Measurements from ENCODE around the gene ADH1B.
"Not testable (repeated sequence)": the region's sequence is repeated elsewhere in the genome, so short reads cannot be mapped to it uniquely, and the experiment has no call there.

The ADH1B gene

GRCh38 chr4:99317811-99318210 lies 3.4 kb downstream of the ADH1B start:
- not testable (repeated sequence) for DNase-seq

- no peak for DNase-seq
Measured at GRCh38 chr4:99317354-99317753, 3.8 kb downstream of the ADH1B start.

DNA sequence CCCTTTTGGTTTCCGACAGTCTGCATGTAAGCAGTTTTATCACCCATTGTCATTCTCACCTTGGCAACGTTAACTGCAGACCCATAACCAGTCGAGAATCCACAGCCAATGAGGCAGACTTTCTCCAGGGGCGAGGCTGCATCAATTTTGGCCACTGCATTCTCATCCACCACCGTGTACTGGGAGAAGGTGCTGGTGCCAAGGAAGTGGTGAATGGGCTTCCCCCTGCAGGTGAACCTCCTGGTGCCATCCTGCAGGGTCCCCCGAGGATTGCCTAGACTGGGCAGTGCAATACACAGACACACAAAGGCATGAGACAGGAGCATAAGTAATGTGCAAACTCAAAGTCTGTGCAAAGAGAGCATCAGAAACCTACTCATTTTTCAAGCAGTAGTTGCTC lies 5.4 kb downstream of the ADH1B start:
- no peak for DNase-seq

DNA sequence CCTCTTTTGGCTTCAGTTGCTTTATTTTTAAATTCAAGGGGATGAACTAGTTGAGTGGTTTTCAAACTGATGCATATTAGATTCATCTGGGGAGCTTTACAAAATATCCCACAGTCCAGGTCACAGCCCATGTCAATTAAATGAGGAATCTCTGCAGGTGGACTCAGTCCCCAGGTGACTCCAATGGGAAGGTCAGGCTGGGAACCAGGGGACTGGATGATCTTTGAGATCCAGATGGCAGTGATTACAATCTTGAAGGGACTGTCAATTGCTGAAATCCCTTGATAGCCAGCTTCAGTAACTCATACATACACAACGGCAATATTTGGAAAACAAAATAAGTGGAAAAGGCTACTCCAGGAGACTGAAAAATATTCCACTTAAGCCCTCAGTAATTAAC lies 7.0 kb downstream of the ADH1B start:
- no peak for DNase-seq

DNA sequence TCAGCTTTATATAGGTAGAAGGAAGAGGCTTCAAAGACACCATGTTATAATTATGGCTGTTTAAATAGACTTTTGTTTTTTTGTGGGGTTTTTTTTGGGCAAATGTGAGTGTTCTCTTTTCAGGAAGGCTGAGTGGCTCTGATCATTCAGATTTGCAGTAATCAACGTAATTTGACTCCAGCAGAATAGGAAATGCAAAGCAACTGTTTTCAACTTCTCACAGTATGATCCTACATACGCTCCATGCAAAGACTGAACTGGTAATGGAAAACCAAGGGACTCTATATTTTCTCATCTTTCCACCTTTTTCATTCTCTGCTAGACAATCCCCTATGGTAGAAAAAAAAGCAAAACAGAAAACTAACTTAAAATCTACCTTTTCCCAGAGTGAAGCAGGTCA lies 10.8 kb downstream of the ADH1B start:
- peak in 1 of 3 experiments; percentile 4 for DNase-seq

GRCh38 chr4:99305638-99306400 lies 15.4 kb downstream of the ADH1B start:
- no peak for DNase-seq

DNA sequence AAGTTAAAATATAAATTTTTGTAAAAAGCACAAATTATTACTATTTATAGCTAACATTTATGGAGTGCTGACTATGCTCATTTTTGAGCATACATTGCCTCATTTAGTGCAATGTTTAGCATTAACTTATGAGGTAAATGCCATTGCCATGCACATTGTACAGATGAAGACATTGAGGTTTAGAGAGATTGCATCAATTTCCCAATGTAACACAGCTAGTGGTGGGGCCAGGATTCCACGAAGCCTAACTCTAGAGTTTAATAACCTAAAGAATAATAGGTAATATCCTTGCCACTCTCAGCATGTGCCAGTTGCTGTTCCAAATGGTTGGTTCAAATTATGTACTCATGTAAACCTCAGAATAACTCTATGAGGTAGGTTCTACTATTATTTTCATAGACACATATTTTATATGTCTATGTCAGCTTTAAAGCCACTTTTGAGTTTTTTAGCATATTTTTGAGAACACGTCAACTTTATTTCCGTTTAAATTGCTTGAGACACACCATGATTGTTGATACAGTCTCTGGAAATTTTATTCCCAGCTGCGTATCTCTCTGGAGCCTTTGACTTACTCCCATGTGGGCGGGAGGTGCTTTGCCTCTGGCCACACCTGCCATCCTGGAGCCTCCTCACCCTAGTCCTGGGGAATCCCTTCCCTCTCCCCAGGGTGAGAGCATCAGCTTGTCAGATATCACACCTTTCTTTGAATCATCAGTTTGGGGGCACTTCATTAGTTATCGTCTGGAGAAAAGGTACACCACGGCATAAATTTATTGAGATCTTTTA lies 19.6 kb downstream of the ADH1B start:
- DNase-seq, result no peak

- peak; percentile 0 to 66 (median 10) for DNase-seq
Measured at GRCh38 chr4:99300934-99301333, 20.3 kb downstream of the ADH1B start.

- peak in 1 of 3 experiments; percentile 3 for DNase-seq
Measured at GRCh38 chr4:99293357-99293756, 27.8 kb downstream of the ADH1B start.

DNA sequence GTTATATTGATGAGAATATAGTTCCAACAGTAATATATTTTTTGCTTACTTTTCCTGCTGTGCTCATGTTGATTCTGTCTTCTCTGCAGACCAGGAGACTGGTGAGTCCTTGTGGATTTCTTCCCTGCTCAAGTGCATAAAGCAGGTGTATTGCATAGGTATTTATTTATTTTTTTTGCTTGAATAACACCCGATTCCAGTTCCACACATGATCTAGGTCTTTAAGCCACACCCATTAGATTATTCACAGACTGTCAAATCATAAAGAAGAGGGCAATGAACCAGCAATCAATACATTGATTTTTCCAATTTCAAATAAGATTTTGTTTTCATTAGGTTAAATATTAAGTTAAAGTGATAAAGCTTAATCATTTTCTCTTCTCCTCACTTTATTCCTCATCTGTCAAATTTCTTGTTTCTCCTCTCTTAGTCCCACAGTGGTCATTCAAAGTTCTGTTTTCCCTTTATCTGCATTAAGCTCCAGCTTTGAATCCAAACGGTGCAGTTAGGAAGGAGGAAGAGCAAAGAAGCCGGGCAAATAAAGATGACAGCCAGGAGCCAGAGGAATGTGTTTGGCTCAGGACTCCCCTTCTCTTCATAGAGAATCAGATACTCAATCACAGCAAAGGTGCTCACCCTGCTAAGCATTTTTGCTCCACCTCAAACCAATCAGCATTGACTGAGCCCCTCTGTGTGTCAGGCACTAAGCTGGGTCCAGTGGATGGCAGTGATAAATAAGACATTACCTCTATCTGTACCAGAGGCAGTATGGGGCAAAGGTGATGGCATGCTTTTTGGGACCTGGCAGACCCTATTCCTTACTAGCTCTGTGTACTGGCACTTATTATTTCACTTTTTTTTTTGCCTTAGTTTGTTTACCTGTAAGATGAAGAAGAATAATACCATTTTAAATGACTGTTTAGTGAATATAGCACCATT lies 30.1 kb downstream of the ADH1B start, which contains the start of gene ADH1A:
ADH1A (minus strand) TSS at position 138 of the 939 bp plus-strand sequence; CDS start at position 67, 71 bp downstream.
- DNase-seq, result no peak

DNA sequence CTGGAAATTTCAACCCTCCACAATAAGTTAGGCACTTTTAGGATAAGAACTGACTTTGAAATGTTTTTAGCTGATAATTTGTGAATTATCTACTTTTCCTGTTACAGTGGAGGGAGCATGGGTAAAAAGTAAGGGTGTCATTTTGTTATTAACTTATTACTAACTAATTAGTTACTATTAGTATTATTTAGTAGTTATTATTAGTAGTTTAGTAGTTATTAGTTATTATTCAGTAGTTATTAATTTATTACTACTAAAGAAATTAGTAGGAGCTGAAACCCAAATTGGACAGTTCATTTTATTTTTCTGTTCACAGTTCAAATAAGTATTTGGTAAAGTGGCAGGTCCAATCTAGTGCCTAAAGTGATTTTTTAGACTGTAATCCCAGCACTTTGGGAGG lies 35.8 kb downstream of the ADH1B start:
- DNase-seq, result no peak

DNA sequence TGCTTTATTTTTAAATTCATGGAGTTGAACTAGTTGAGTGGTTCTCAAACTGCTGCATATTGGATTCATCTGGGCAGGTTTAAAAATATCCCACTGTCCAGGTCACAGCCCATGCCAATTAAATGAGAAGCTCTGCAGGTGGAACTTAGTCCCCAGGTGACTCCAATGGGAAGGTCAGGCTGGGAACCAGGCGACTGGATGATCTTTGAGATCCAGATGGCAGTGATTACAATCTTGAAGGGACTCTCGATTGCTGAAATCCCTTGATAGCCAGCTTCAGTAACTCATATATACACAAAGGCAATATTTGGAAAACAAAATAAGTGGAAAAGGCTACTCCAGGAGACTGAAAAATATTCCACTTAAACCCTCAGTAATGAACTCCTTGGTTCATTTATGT lies 38.5 kb downstream of the ADH1B start:
- DNase-seq, result no peak

DNA sequence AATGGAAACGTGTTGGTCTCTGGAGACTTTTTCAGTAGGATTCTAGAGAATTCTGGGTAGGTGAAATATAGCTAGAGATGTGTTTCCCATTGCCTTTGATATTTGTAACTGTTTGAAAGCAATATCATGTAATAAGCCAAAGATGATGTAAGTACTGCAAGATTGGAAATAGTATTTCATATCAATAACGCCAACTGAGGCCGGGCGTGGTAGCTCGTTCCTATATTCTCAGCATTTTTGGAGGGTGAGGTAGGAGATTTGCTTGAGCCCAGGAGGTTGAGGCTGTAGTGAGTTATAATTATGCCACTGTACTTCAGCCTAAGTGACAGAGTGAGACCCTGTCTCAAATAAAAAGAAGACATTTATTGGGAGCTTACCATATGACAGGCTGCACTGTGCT lies 39.9 kb downstream of the ADH1B start:
- DNase-seq, result no peak

DNA sequence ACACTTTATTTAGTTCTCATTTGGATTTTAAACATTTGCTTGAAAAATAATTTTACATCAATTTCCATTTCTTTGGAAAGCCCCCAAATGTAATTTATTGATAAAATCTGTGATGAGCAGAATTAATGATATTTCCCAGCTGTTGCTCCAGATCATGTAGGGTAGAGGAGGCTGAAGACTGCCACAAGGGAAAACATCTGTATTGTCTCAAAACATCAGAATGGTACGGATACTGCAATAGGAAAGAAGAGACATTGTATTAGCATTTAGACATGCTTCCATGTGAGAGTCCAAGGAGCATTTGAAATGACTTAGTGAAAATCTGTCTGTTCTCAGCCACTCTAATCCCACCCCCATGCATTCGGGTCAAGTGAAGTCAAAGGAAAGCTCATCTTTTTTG lies 44.8 kb downstream of the ADH1B start:
- no peak for DNase-seq

DNA sequence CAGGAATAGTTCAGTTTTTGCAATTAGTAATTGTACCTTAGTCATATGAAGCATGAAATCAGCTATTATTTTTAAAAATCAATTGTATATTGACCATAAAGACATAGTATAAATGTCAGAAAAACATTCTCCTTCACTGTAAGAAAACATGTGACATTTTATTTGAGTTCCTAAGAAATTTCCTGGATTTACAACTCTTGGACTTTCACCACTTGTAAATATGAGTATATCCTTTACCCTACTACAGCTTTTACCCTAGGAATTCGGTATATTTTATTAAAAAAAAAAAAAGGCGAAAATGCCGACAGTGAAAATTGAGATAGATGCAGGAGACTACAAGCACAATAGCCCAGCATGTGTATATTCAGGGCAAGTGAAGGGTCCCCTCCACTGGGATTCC lies 45.3 kb downstream of the ADH1B start:
- no peak for DNase-seq

DNA sequence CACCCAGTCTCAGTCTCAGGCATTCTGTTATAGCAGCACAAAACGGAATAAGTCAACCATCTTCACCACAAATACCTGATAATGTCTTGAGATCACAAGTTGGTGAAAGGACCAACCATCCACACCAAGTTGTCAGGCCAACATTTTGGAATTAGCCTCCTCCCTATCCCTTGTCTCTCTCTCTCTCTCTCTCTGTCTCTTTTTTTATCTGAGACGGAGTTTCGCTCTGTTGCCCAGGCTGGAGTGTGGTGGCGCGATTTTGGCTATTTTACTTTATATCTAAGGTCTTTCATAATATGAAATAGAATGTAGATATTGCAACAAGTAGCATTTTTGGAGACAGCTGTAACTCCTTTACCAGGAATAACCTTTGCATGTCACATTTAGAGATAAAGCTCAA lies 46.2 kb downstream of the ADH1B start:
- no peak for DNase-seq

DNA sequence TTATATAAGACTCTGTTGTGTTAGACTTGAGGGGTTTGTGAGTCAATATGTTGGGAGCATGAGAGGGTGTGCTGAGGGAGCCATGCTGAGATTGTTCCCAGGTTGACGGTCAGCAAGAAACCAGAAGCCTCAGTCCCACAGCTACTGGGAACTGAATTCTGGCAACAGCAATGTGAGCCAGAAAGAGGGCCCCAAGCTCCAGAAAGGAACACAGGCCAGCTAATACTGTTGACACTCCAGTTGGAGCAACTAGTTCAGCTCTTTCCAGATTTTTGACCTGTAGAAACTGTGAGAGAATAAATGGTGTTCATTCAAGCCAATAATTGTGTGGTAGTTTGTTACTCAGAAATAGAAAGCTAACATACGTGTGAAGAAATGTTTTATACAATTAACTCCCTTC lies 47.5 kb downstream of the ADH1B start:
- no peak for DNase-seq

GRCh38 chr4:99264927-99265326 lies 56.3 kb downstream of the ADH1B start:
- DNase-seq, result no peak
